Sigmoid colon (tissue), 4 donors: Measurements from ENCODE around the gene LRRC10.

ENCODE experiments used
- POLR2A ChIP-seq, 2 donors: fragments of 450-650 bp; IDR thresholded peaks; one replicate each; pipeline ENCODE4 v1.6.1; 2016; ENCODE audit warnings: antibody characterized with exemption in 2 of 2, mild to moderate bottlenecking in 2 of 2, moderate library complexity in 2 of 2
- POLR2AphosphoS5 ChIP-seq, 4 donors: sonication (generic); formaldehyde crosslinking; IDR thresholded peaks; one replicate each; pipeline ENCODE4 v1.6.1; 2017; ENCODE audit warnings: antibody characterized with exemption in 4 of 4
- TF ChIP-seq, protein P1 (sequence below), 4 experiments: fragments of 450-650 bp in 3 of 4; fragments of 200-600 bp in 1 of 4; IDR thresholded peaks; one replicate each; pipeline ENCODE4 v1.5.1; 2016 to 2019; ENCODE audit warnings: antibody characterized with exemption in 4 of 4, mild to moderate bottlenecking in 3 of 4, moderate library complexity in 2 of 4

DNA sequence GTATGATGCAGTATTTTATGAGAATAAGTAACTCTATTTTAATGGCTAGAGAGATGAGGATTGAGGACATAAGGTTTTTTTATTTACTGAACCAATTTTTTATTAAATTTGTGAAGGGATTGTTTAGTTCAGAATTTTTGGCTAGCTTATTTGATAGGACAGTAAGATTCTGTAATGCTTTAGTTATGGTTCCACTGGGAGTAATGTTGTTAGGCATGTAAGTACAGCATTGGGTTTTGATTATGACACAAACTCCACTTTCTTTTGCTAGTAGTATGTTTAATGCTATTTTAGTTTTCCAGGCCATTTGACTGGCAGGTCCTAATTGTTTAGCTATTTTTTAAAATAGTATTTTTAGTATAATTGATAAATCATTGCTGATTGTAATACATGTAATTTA lies 33.8 kb upstream of the LRRC10 start:
- TF ChIP-seq, protein P1, sequence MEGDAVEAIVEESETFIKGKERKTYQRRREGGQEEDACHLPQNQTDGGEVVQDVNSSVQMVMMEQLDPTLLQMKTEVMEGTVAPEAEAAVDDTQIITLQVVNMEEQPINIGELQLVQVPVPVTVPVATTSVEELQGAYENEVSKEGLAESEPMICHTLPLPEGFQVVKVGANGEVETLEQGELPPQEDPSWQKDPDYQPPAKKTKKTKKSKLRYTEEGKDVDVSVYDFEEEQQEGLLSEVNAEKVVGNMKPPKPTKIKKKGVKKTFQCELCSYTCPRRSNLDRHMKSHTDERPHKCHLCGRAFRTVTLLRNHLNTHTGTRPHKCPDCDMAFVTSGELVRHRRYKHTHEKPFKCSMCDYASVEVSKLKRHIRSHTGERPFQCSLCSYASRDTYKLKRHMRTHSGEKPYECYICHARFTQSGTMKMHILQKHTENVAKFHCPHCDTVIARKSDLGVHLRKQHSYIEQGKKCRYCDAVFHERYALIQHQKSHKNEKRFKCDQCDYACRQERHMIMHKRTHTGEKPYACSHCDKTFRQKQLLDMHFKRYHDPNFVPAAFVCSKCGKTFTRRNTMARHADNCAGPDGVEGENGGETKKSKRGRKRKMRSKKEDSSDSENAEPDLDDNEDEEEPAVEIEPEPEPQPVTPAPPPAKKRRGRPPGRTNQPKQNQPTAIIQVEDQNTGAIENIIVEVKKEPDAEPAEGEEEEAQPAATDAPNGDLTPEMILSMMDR (IDR thresholded peaks at IDR 0.05), result no peak
- TF ChIP-seq POLR2AphosphoS5 (IDR thresholded peaks at IDR 0.05) (no peak), POLR2A (IDR thresholded peaks at IDR 0.05) (no peak)
